ENCODE measurements around the gene FOXB1.

The FOXB1 gene

GRCh38 chr15:60004009-60004845, at the start of gene FOXB1:
Gene FOXB1, plus strand, starts transcription at chr15:60004311. Its CDS starts 653 bp downstream, at chr15:60004964.
- DNase-seq (ENCODE audit: low read depth) = no peak

DNA sequence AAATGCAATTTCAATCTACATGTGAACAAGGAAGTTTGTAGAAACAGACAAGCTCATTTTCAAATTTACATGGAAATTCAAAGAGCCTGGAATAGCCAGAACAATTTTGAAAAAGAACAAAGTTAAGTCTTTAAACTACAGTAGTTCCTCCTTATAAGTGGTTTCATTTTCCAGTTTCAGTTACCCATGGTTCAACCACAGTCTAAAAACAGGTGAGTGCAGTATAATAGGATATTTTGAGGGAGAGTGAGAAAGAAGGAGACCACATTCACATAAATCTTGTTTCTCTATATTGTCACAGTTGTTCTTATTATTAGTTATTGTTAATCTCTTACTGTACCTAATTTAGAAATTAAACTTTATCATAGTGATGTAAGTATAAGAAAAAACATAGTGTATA, 45.8 kb upstream of the FOXB1 start:
- DNase-seq (ENCODE audit: low read depth) = no peak

DNA sequence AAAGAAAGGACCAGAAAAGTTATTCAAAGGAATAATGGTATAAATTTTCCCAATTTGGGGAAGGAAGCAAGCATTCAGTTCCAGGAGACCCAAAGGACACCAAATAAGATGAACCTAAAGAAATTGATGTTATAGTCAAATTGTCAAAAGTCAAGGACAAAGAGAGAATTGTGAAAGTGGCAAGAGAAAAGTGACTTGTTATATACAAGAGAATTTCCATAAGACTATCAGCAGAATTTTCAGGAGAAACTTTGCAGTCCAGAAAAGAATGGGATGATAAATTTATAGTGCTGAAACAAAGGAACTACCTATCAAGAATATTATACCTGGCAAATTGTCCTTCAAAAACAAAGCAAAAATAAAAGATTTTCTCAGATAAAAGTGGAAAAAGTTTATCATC, 43.8 kb upstream of the FOXB1 start:
- no peak for DNase-seq (ENCODE audit: low read depth)

DNA sequence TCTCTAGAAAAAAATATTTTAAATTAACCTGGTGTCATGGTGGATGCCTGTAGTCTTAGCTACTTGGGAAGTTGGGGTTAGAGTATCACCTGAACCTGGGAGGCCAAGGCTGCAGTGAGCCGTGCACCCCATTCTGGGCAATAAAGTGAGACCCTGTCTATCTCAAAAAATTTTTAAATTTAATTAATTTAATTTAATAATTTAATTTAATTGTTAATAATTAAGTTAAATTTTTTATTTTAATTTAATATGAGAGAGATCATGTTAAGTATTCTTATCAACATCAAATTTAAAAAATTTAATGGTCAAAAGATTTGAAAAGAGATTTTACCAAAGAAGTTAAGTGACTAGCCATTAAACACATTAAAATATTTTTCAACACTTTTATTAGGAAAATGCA, 40.8 kb upstream of the FOXB1 start:
- DNase-seq (ENCODE audit: low read depth) = no peak

DNA sequence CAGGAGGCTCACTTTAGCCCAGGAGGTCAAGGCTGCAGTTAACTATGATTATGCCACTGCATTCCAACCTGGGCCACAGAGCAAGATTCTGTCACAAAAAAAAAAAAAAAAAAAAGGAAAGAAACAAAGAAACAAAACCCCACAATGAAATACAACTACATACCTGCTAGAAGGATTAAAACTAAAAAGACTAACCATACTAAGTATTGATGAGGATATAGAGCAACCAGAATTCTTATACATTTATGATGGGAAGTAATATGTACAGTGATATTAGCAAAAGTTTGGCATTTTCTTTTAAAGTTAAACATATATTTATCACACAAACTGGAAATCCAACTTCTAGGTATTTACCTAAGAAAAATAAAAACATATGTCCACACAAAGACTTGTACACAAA, 40.2 kb upstream of the FOXB1 start:
- no peak for DNase-seq (ENCODE audit: low read depth)

GRCh38 chr15:59965741-59966140, 38.4 kb upstream of the FOXB1 start:
- DNase-seq (ENCODE audit: low read depth) = no peak

GRCh38 chr15:59966262-59966661, 37.8 kb upstream of the FOXB1 start:
- DNase-seq (ENCODE audit: low read depth) = no peak

GRCh38 chr15:59968314-59968713, 35.8 kb upstream of the FOXB1 start:
- no peak for DNase-seq (ENCODE audit: low read depth)

- DNase-seq (ENCODE audit: low read depth) = no peak
Observed at GRCh38 chr15:59972241-59972640, 31.9 kb upstream of the FOXB1 start.

GRCh38 chr15:59976480-59977271, 27.4 kb upstream of the FOXB1 start:
- no peak for DNase-seq (ENCODE audit: low read depth)

DNA sequence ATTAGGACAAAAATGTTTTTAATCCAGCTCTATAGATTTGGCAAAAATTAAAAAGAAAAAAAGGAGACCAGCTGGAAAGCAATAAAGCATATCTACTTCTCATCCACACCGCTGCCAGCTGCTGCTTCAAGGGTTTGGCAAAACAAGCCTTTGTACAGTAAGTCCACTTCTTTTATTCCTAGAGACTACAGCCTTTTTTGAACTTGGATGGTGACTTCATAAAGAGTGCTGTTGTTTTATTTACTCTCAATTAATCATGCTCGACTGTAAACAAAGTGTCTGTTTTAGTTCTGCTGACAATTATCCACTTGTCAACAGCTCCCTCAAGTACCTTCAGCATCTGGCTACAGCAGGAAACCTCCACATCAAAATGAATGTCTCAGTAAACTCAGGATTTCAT, 12.3 kb upstream of the FOXB1 start:
- DNase-seq (ENCODE audit: low read depth) = no peak

- DNase-seq (ENCODE audit: low read depth) = no peak
Observed at GRCh38 chr15:59993041-59993750, 10.9 kb upstream of the FOXB1 start.

DNA sequence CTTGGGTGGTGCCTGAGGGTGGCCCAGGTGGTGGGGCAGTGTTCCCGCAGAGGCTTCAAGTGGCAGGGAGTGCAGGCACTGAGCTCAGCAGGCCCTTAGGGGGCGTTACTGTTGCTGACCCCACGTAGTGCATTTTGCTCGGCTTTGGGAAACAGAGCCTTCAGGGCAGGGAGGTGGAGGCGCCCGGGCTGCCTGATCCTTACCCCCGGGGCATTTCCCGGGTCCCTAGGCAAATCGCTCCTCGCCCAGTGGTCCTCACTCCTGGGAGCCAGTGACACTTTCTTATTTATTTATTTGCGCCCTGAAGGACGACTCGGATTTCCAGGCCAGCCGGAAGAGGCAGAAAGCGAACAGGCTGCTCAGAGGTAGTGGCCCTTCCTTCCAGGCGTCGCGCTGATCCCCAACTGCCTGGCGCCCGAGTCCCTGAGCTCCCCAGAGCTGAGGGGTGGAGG, 10.1 kb upstream of the FOXB1 start:
- no peak for DNase-seq (ENCODE audit: low read depth)

GRCh38 chr15:59994526-59994887, 9.6 kb upstream of the FOXB1 start:
- DNase-seq (ENCODE audit: low read depth) = no peak

DNA sequence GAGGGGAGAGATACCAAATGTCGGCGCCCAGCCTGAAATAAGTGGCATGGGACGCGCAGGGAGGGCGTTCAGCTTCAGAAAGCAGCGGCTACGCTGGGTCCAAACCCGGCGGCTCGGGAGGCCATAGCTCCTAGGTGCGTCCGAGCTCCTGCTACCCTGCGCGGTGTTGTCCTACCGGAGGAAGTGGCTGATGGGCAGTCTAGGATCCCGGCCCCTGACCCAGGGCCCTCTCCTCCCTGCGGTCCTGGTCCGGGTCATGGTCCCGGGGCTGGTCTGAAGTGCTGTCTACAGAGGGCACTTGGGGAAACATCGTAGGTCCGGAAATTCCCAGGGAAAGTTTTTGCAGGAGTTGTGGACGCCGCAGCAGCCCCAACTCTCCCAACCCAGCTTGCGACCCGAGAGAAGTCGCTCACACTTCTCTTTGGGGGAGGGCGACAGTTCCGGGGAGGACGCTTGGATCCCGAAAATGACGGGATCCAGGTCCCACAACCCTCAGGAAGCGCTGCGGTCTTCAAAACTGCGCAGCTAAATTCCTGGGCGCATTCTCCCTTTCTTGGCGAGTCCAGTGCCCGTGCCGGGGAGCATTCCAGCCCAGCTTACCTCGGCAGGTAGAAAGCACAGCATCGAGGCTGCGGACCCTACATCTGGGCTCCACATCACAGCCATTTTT, 9.1 kb upstream of the FOXB1 start:
- no peak for DNase-seq (ENCODE audit: low read depth)

DNA sequence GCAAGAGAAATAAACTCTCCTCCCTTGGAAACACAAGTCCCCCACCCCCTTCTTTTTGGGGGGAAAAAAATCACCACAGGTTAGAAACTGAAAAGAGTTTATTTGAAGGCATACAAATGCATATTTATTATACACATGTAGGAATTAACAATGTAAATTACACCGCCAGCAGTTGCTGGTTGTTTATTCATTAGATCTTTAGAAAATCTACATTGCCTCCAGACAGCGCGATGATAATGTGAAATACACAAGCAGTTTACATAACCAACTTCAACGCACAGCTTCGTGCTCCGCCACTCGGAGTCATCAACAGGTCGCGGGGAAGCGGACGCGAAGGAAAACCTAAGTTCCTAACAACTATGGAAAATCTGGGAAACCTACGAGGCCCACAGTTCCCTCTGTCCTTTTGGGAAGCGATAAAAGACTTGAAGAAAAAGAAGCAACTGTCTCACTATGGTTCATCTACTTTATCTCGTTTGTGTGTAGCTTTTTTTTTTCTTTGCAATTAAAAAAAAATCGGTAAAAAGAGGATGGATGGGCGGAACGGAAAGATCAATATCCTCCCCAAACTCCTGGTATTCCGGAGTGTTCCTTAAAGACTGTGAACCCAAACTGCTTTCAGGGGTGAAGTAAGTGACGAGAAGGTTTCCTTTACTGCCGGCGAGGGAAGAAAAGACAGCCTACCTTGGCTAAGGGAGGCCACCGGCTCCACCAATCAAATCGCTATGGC, 8.4 kb upstream of the FOXB1 start:
- DNase-seq (ENCODE audit: low read depth) = no peak

DNA sequence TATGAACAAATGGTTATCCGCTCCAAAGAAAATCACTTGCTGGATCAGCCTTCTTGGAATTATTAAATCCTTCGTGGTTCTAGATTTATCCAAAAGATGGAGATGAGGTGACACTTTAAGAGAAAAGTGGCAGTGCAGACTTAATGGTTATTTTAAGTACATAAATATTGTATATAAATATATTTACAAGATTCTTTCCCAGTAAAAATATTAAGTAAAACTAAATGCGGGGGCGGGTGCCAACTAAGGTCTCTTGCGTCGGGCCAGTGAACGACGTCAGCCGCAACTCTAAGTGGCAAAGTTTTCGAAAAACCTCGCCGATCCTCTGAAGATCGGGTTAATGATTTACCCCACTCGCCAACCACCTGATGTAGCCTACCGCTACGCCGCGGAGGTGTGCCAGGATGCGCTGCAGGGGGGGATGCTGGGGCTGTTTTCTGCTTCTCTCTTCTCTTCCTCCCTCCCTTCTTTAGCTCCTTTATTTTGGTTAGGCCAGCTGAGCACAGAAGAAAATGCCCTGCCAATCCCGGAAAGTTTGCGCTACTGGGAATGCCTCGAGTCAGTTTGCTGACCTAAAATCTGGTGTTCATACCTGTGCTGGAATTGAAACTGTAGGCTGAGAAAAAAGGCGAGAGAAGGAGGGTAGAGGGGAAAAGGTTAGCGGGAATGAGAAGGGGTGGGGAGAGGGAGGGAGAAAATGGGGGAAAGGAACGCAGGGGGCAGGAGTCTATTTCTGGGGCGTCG, 7.6 kb upstream of the FOXB1 start:
- DNase-seq (ENCODE audit: low read depth) = no peak

GRCh38 chr15:59997070-59997701, 6.9 kb upstream of the FOXB1 start:
- peak; percentile 29 for DNase-seq (ENCODE audit: low read depth)

DNA sequence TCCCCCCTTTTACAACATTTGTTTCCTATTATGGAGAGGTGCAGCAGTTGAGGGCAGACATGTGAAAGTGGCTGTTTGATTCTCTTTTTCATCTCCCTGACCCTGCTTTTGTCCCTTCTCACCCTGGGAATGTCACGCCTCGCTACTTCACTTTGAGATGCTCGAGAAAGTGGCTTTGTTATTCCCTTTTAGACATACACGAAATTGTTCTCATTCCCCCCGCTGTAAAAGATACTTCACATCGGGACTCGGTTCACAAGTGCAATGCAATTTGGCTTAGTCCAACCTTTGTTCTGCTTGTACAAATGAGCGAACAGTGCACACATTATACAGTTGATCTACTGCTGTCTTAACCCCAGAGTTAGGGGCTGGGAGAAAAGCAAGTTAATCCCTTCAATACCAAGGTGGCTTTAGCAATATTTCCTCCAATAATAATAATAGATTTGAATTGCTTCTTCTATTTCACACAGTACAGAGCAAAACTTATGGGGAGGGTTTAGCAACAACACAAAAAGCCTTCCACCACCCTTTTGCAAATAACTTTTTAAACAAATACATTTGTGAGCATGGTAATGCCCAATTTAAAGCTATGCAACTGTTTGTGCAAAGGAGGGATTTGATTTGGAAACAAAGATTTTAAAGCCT, 5.7 kb upstream of the FOXB1 start:
- DNase-seq (ENCODE audit: low read depth) = no peak

Data from stimulated activated CD8-positive, alpha-beta memory T cell treated with anti-CD3 and anti-CD28 coated beads, Interleukin-12 subunit alpha, Interleukin-12 subunit beta, amount 100 ng/mL, for 1 hour (primary cell).